GM21515 (cell line): ENCODE data around the gene BROX.
"Not testable (repeated sequence)": the region's sequence is repeated elsewhere in the genome, so short reads cannot be mapped to it uniquely, and the experiment has no call there.

ENCODE experiments used
- ATAC-seq: cut with Tn5 transposase; IDR thresholded peaks from one replicate; pipeline ENCODE4 v1.9.1; 2021; ENCODE audit not compliant: unreplicated experiment

The BROX gene, protein sequence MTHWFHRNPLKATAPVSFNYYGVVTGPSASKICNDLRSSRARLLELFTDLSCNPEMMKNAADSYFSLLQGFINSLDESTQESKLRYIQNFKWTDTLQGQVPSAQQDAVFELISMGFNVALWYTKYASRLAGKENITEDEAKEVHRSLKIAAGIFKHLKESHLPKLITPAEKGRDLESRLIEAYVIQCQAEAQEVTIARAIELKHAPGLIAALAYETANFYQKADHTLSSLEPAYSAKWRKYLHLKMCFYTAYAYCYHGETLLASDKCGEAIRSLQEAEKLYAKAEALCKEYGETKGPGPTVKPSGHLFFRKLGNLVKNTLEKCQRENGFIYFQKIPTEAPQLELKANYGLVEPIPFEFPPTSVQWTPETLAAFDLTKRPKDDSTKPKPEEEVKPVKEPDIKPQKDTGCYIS

DNA sequence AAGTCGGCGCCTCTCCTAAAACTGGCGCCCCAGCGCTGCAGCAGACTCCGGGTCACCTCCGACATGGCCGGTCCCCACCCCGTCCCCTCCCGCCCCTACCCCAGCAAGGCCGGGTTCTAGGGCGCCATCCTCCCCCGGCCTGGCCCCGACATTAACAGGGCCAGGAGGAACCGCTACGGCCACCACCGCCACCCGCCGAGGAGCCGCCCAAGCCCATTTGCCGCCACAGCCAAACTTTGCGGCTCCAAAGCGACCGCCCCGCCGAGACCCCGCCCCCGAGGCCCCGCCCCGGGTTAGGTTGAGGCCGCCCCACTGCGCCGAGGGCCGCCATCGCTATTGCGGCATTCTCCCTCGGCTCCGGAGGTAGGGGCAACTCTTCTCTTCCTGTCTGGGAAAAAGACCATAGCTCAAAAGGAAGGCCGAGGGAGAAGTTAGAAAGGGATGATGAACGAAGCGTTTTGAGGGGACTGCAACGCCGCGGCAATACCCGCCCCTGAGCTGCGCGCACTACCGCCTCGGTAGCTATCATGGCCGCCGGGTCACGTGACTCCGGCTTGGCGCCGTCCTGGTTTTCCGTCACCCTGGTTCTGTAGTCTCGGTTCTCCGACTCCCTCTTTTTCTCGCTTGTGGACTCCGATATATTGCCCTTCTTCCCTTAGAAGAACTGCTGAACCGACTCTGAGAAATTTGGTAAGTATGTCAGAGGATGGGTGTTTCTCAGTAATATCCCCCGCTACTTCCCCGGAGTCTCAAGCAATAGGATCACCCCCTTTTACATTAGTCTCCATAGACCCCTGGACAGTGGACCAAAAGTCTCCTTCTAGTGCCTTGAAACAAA, at the start of gene BROX, which contains the start of gene AIDA:
TSS of gene BROX (plus strand) at position 312 of the 838 bp plus-strand sequence. CDS start 3,136 bp downstream, outside the sequence.
TSS of gene AIDA (minus strand) at position 239 of the 838 bp plus-strand sequence. CDS start at position 65, 174 bp downstream.
- ATAC-seq, result peak; percentile 79

DNA sequence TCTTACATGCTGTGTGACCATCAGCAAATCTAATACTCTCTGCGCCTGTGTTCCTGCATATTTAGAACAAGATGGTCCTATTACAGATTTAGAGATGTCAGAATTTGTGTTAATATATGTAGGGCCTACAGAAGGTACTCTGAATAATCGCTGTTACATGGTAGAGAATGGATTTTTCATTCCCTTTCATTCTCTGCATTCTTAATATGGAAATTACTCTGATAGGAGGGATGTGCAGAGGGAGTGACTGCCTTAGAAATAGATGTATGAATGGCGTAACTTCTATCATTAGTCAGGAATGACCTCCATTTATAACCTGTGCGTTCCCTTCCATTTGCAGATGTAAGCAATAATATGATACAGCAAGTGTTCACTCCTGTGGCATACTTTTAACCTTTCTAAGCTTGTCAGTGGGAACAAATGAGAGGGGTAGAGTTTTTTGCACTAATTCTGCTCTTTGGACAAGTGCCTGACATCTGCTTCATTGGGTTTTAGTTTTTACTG, 48.9 kb upstream of the BROX start:
- ATAC-seq, result no peak

DNA sequence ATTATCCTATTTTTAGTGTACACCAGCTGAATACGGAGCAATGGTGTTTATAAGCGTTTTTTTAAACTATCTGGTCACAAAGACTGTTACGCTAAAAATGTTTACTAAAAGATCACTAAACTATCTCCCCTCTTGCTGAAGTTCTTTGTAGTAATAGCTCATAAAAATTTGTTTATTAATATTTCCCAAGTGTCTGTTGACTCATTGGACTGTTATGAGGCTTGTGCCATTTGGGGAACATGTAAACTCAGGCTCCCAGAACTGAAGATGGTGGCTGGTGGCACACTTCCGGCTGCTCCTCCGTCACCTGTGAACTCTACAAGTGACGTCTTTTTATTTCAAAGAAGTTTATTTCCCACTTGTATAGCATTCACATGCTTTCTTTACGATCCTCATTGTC, 46.4 kb upstream of the BROX start:
- ATAC-seq, result no peak

DNA sequence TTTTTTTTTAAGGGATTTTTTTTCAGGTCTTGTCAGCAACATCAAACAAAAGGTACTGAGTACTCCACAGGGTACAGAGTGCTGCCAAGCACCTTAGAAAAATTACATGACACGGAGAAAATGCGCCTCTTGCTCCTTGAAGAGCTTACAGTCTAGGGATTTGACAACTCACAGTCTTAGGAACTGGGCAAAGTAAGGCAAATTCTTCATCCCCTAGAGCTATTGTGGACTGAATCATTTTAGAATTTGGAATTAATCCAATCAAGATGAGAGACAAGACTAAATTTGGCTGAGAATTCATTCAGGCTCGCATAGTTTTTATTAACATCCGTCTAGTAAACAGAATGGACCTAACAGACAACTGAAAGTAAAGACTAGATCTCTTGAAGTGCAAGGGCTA, 44.2 kb upstream of the BROX start:
- not testable (repeated sequence) for ATAC-seq

DNA sequence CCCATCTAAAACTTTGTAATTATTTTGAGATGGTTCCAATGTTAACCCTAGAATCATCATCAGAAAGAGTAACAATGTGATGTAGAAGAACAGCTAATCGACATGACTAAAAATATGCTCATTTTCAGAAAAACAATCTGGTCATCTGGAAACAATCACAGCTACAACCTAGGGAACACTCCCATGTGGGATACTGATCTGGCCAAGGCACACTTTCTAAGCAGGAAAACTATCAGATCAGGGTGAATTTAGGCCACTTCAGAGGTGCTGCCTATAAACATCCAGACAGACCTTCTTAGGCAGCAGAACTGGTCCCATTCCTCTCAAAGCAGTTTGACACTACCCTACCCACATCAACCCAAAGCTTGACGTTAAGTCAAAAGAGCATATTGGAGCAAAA, 43.3 kb upstream of the BROX start:
- not testable (repeated sequence) for ATAC-seq

DNA sequence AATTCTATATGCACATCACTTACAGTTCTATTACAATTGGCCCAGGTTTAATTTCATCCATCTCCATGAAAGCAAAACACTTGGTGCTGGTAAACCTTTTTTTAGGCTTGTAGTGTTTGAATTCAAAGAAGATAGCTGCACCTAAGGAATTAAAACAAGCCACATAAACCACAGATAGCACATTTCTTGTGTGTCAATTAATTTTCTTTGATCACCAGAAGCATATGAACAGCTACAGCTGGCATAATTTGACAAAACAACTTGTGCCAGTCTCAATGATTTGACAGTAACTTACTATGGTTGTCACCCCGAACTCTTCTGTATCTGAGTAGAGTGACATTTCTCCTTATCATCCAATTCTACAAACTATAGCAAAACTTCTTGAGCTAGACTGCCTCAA, 42.3 kb upstream of the BROX start:
- no peak for ATAC-seq

DNA sequence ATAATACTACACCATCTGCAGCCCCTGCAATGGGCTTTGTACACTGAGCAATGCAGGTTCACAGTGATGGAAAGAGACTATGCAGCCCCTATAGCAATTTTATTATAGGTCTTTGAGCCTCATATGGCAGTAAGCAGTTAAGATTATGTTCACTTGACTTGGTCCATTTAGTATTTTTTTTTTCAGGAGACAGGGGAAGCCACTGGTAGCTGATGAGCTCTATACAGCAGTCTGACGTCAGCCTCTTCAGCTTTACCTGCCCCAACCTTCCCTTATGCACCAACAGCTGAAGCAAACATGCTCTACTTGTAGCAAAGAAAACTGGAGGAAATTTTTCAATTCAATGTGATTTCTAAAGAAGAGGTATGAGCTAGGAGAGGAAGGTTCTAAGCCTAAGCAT, 32.3 kb upstream of the BROX start:
- no peak for ATAC-seq

DNA sequence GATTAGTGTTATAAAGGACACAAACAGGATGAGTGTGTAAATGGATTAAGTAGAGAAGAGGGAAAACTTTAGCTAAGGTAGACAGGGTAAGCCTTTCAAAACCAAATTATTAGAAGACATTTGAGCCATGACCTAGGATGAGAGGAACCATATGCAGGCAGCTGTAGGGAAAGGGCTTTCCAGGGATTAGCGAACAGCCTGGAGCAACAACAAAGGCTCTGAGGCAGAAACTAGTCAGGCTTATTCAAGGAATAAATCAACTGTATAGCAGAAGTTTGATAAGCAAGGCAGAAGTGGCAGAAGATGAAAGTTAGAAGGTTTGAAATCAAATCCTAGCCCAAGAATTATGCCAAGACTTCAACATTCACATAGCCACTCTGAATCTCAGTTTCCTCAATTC, 21.3 kb upstream of the BROX start:
- no peak for ATAC-seq

DNA sequence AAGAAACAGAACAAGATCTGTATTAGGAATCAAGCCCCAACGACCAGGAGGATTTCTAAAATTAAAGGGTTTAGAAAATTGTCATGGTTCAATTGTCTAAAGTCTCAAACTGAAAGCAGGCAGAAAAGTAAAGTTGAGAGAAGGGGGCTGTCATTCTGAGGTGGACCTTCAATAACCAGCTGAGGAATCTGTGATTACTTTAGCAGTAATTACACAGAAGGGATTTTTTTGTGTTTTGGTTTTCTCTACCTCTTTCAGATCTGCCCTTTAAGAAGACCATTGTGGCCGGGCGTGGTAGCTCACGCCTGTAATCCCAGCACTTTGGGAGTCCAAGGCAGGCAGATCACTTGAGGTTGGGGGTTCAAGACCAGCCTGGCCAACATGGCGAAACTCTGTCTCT, 17.4 kb upstream of the BROX start:
- ATAC-seq, result no peak

DNA sequence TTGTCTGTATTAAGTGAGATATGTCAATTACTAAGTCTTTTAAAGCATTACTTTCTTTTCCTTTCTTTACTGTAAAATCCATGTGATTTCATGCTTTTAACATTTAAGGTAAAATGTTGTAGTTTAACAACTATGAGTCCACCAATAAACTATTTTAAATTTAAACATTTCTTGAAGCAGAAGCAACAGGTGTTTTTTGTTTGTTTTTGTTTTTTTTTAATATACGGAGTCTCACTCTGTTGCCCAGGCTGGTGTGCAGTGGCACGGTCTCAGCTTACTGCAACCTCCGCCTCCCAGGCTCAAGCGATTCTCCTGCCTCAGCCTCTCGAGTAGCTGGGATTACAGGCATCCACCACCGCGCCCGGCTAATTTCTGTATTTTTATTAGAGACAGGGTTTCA, 15.6 kb upstream of the BROX start:
- ATAC-seq, result no peak

DNA sequence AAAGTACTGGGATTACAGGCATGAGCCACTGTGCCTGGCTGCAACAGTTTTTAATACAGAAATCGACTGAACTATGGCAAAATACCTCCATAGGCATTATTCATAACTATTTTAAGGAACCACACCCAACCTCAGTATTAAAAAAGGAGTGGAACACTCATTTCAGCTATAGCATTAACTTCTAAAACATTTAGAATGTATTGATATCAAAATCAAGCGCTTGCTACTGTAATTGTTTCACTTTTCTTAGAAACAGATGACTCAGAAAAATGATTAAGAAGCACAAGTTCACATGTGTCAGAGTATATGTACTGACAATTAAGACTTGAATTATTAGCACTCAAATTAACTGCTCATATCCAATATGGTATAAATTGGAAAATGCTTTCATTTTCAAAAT, 15.2 kb upstream of the BROX start:
- no peak for ATAC-seq

DNA sequence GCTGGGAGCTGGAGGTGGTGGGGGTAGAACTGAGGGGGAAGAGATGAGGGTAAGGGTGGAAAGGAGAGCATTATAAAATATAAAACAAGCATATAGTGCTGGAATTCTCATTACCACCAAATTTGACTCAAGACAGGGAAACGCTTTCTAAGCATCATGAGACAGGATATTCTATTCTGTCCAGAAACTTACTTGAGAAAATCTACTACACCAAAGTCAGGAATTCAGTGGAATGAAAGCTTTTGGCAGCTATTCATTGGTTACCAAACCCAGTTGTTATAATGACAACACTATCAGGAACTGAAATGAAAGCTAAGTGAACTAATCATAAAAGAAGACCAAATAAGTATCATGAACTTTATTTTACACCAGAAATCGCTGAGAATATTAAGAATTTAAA, 14.5 kb upstream of the BROX start:
- no peak for ATAC-seq

DNA sequence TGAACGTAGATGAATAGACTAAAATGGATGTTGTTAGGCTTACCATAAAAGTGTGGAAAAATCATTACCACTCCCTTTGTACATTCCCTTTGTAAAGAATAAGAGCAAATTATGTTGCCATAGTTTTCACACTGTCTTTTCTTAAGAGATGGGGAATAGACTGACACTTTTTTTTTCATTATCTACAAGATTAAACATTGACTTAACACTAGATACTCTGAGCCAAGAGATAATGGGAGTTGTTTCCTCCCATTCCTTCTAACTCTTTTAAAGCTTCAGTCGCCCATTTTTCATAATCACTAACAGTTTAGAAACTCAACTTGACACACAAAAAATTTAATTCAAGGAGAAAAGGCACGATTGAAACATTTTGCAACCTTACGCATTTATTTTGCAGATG, 10.2 kb upstream of the BROX start:
- no peak for ATAC-seq

DNA sequence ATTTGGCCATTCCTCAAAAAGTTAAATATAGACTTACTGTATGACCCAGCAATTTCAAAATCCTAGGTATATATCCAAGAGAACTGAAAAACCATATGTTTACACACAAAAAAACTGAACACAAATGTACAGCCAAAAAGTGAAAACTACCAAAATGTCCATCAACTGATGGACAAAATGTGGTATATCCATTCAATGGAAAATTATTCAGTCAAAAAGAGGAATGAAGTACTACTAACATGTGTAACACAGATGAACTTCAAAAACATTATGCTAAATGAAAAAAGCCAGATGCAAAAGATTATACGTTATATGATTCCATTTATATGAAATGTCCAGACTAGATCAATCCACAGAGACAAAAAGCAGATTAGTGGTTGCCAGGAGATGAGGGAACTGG, 8.1 kb upstream of the BROX start:
- ATAC-seq, result no peak

DNA sequence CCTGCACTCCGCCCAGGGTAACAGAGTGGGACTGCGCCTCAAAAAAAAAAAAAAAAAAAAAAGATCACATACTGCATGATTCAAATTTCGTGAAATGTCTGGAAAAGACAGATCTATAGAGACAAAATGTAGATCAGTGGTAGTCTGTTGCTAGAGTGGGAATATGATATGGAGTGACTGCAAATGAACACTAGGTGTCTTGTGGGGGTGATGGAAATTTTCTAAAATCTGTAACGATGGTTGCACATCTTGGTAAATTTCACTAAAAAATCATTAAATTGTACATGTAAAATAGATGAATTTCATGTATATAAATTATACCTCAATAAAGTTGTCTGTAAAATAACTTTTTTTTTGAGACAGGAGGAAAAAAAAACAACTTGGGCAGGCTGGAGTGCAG, 5.5 kb upstream of the BROX start:
- no peak for ATAC-seq

DNA sequence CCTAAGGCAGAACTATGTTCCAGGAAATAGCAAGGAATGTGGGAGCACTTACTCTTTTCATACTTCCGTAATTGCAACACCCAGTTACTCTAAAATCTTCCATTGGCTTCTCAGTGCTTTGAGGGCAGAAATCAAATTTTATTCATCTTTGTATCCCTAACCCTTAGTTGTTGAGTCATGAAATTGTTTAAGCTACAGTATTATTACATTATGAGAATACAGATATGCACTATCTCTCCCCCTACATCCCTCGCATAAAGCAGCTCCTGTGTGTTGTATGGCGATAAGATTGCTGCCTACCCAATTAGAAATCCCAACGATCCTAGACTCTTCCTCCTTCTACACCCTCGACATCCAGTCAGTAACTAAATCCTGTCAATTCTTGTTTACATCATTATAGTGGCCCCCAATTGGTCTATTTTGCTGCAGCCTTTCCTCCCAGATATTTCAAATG, 2.6 kb upstream of the BROX start:
- ATAC-seq, result no peak

DNA sequence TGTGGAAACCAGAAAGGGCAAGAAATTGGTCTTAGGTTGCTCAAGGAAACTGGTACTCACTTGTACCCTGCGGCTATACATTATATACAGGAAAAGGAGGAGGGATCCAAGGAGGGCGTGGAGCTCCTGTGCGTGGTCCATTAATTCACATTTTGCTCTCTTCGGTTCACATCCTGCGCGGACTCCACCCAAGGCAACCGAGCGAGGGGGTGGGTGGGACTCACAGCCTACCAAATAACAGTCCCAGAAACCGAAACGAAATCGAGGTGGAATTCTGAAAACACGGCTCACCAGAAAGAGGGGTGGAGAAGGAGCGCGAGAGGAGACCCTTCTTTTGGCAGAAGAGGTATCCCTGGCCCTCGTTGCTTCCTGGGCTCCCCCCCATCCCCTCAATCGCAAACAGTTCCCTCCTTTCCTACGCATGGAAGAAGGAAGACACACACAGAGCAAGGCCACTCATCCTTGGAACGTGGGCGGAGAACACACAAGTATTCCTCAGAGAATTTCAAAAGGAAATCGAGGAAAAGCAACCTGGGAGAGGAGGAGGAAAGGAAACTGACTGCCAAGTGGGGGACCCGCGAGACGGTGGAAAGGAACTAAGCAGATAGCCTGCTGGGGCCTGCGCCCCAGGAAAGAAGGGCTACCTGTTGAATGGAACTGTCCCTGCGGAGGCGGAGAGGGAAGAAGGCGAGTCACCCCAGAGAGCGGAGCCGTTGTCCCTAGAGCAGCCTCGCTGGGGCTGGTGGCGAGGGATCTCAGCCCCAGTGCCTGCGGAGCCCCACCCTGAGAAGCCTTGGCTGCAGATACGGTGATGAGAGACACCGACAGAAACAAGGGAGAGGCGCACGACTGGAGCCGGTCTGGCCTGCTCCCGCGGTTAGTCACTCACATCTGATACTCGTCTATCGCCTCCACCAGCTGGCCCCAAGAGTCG, 778 bp upstream of the BROX start:
- peak; percentile 34 for ATAC-seq

DNA sequence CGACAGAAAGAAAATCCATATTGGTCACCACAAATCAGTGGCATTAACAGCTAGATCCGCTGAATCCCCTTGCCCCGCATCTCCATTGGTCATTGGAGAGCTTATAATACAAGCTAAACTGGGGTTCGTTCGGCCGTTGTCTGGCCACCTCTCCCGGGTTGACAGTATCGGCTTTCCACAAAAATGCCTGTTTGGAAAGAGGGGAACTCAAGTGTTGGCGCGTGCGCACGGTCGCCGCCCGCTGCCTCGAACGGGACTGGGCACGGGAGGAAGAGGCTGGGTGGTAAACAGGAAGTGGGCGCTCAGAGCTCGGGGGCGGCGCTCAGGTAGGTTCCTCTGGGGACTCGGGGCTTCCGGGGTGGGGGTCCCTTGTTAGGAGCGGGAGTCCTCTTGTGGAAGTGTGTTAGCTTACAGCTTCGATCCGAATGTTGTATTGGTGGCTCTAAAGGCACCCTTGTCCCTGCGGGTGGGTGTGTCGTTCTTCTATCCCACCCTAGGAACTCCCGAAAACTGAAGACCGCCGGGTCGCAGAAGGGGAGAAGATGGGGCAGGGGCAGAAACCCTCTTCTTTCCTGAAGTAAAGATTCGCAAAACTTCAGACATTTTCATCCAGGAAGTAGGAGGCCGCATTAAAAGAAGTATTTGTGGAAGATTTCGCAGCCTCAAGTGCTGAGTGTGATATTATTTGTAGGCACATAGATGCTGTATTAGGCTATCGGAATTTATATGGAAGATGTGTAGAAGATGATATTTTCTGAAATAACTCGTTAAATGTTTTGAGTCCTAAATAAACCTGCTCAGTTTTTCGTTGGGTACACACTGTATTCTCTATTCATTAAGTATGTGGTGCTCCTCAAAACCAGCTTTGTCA, 962 bp downstream of the BROX start:
- ATAC-seq, result peak; percentile 66

DNA sequence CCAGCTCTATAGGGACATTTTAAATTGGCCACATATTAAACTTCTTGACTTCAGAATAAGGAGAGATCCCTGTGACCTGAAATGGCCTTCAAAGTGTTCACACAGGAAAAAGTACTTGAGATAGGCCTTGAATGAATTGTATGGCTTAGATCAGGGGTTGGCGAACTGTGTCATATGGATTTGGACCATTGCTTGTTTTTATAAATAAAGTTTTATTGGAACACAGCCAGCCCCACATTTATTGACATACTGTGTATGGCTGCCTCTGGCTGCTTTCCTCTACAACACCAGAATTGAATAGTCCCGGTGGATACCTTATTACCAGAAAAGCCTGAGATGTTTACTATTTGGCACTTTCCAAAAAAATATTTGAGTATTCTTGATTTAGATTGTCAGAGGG, 4.0 kb downstream of the BROX start:
- no peak for ATAC-seq

DNA sequence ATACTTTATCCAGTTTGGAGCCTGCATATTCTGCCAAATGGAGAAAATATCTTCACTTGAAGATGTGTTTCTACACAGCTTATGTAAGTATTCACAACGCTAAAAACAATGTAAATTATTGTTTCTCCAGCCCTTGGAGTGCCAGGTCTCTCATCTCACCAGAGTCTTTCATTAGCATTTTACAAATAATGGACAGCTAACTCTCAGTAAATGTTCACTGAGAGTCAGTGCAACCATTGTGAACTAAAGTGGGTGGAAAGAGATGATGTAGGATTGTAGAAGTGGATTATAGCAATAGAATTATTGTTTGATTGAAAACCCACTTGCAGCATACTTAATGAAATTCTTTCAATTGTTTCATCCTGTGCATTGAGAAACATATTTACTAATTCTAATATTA, 16.4 kb downstream of the BROX start:
- no peak for ATAC-seq
